Umbilical cord (tissue), 2 donors: Measurements from ENCODE around the gene VPS4B. TPM values are rescaled to one million over a fixed set of nuclear protein-coding genes. Genes with fewer than 3 reads are reported as not detected.
"Not testable (repeated sequence)": the region's sequence is repeated elsewhere in the genome, so short reads cannot be mapped to it uniquely, and the experiment has no call there.

Source experiments
- DNase-seq: peaks from one replicate; pipeline ENCODE4 v3.0.0-alpha.2; 2015; ENCODE audit warnings: low spot score
- total RNA-seq: library from RNA; depleted of rRNA; stranded (reverse); fragments of >200 nt; gene quantifications from one replicate; pipeline ENCODE4 v1.2.3, GENCODE V29; 2014; ENCODE audit warnings: low replicate concordance; ENCODE audit not compliant: insufficient read depth

The VPS4B gene
- total RNA-seq = 51.3 TPM

DNA sequence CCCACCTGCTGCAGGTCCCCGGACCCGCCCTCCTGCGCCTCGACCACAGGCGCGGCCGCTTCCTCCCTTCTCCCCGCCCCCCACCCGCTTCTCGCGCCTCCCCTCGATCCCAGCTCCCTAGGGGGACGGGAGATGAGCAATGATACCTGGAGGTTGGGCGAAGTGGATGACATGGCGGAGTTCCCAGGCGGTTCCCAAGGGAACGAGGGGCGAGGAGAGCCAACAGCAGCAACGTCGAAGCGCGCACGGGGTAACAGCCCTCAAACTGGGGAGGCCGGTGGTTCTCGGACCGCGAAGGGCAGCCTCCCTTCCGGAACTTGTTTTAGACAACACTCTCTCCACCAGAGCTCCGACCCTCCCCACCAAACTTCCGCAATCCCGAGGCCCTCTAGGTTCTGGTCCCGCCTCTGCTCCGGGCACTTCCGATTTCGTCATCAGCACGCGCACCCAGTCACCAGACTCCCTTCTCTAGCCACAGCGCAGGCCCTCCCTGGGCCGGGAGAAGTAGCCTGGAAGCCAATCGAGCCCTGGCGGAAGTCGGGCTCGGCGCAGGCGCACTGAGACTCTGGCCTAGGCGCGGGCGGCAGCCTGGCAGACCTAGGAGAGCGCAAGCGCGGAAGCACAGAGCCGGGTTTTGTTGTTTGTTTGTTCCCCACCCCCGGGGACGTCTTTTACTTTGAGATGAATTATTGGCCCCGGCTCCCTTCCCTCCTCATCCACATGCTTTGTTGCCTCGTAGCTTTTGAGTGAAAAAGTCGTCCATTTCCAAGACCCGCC, at the start of gene VPS4B:
Gene VPS4B, minus strand, starts transcription at position 390 of the 777 bp plus-strand sequence. Its CDS starts 217 bp downstream, at position 173.
- DNase-seq = peak; percentile 100

DNA sequence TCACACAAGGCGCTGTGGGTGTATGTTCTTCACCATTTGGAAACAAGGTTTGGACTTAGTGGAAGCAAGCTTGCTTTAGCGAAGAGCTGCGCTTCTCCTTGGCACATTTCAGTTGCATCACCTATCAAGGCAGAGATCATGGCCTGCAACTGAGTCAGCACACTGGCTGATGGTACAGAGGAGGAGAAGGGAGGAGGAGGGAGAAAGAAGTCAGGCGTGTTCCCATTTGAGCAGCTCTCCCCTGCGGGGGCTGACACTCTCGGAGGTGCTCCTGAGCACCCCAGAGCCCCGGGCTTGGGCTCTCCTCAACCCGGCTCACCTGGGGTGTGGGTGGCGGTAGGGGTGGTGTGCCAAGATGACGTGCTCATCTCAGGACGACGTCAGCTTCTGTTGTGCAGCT, 48.5 kb upstream of the VPS4B start:
- DNase-seq = no peak

DNA sequence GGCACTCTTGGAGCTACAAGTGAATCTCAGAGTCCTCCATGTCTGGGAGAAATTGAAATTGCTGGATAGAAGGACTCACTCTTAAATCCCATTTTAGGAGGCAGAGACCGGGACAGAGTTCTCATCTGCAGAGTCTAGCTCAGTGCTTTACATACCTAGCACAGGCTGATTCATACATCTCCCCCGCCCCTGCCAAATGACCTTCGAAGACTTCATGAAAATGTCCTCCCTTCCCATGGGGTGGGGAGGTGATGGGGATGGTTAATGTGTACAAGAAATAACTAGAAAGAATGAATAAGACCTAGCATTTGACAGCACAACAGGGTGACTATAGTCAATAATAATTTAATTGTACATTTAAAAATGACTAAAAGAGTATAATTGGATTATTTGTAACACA, 46.3 kb upstream of the VPS4B start:
- DNase-seq = no peak

DNA sequence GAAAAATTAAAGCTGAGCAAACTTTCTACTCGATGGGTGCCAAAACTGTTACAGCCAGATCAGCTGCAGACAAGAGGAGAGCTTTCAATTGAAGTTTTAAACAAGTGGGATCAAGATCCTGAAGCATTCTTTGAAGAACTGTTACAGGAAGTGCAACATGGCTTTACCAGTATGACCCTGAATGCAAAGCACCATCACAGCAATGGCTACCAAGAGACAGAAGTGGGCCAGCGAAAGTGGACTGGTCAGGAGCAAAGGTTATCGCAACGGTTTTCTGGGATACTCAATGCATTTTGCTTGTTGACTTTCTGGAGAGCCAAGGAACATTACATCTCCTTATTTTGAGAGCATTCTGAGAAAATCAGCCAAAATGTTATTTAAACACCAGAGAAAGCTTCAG, 45.4 kb upstream of the VPS4B start:
- no peak for DNase-seq

DNA sequence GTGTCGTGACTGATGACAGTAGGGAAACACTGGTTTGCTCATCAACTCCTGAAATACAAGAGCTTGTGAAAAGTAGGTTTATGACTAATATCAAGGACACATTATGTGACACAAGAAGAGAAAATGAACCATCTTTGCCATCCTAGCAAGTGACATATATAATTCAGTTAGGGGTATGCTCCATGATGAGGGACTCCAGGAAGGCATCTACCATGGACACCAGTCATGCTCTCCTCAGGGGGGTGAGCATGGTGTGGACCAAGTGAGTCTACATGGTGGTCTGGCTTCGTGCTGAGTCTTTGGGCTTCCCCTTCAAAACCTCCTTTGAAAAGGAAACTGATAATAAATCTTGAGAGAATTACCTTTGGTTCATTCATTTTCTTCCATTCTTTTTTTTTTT, 42.8 kb upstream of the VPS4B start:
- DNase-seq = no peak

DNA sequence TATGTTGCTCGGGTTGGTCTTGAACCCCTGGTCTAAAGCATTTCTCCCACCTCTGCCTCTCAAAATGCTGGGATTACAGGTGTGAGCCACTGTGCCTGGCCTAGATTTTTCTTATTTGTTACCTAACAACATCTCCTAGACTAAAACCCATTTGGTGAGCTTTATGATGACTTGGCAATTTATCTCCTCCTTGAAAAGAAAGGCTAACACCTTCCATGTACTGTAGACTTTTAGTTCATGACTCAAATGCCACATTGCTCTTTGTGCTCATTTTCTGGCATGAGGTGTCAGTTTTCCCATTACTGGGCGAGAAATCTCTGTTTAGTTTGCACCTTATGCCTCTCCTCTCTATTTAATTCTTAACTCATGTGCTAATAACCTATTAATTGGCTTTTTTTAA, 42.2 kb upstream of the VPS4B start:
- no peak for DNase-seq

DNA sequence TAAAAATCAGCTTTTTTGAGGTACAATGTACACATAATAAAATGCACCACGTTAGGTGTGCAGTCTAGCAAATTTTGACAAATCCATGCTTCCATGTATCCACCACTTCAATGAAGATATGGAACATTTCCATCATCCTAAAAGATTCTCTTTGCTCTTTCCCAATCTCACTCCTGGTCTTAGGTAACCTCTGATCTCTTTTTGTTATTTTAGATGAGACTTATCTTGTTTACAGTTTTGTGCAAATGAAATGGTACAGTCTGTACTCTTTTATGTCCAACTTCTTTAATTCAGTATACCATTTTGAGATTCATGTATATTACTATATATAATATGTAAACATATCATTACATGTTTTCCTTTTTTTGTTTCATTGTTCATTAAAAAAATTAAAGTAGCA, 38.1 kb upstream of the VPS4B start:
- no peak for DNase-seq

DNA sequence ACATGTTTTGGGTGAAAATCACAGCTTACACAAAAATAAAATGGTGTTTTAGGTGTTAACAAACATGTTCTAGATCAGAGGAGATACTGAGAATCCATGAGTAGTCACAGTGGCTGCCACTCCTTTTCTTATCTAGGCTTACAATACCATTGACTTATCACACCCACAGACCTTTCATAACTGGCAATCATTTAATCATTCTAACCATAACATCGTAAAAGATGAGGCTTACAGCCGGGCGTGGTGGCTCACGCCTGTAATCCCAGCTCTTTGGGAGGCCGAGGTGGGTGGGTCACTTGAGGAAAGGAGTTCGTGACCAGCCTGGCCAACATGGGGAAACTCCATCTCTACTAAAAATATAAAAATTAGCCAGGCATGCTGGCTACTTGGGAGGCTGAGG, 35.7 kb upstream of the VPS4B start:
- no peak for DNase-seq

DNA sequence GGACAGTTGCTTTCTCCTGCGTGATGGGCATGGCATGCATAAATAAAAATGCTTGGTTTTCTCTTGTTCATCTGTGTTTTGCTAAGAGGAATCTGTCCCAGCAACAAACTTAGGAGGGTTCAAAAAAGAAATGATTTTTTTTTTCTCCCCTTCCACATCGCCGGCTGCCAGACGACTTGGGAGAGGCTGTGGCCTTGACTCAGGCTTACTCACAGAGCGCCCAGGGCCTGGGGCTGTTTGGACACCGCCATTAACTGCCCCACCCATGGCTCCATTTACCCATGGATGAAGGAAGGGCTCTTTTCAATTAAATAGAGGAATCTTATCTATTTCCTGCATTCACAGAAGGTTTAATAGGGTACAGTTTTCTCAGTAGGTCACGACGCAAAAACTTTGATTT, 32.2 kb upstream of the VPS4B start:
- DNase-seq = no peak

DNA sequence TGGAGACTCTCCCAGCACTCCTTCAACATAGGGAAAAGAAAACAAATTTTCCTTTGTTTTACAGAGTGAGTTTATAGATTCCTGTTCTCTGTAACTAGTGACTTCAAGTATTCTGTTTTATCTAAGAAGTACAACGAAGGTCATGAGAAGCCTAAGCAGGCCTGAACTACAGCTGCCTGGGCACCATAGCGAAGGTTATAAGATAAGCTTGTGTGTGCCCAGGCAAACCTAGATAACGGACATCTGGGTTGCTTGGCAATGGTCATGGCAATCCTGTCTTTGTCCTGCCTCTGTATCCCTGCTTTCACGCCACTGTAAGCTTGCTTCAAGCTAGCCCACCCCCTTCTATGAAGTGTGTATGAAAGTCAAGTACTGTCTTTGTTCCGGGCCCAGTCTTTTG, 30.5 kb upstream of the VPS4B start:
- not testable (repeated sequence) for DNase-seq

DNA sequence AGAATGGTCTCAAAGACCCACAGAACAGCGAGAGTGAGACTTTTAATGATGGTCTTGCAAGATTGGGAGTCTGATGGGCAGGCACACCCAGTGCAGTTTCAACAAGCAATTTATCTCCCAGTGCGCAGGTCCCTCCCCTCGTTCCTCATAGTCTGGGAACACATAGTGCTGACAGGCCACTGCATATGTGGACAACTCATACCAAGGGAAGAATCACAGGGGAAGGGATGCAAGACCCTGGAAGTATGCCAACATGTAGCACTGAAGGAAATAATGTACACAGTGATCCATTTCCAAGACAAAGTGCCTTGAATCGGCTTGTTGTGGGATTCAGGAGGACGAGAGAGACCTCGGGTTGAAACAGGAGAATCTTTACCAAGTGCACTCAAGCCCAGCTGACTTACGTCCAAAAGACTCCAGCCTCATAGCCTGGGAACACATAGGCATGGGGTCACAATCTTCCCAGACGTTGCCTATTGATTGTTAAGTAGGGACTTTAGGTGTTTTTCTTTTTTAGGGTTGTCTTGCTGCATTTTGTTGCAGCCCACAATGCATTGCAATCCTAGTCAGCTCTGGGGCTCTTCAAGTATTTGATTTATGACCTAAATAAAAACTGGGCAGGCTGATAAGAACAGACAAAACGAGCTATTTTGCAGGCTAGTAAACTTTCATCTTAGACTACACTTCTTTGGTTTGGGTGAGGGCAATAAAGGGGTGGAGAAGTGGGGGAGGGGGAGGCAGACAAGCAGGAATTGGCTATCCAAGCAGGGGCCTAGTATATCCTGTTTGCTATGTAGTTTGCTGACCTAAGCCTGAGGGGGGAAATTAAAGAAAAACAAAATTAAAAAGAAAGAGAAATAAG, 29.8 kb upstream of the VPS4B start:
- DNase-seq = peak; percentile 76

DNA sequence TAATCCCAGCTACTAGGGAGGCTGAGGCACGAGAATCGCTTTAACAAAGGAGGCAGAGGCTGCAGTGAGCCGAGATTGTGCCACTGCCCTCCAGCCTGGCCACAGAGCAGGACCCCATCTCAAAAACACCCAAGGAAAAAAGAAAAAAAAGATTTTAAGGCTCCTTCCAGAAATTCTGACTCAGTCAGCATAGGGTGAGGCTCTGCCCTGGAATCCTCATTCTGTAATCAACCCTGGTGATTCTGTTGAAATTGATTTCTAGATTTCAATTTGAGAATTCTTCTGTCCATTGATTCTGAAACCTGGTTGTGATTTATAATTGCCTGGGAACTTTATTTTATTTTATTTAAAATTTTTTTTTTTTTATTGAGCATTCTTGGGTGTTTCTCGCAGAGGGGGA, 27.1 kb upstream of the VPS4B start:
- no peak for DNase-seq

DNA sequence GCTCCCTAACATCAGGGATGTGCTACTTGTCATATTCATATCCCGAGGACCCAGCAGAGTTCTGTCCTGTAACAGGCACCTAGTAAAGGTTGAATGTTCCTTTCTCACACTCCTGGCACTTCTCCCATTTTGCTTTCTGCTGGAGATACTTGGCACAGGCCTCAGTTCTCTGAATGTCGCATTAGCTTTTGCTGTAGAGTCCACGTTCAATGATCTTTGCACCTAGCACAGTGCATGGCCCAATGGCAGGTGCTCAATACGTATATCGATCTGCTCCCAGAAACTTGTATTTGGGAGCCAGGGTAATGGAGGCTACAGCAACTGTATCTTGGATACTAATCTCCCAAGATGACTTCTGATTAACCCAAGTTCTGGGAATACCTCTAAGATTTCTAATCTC, 24.8 kb upstream of the VPS4B start:
- DNase-seq = no peak

DNA sequence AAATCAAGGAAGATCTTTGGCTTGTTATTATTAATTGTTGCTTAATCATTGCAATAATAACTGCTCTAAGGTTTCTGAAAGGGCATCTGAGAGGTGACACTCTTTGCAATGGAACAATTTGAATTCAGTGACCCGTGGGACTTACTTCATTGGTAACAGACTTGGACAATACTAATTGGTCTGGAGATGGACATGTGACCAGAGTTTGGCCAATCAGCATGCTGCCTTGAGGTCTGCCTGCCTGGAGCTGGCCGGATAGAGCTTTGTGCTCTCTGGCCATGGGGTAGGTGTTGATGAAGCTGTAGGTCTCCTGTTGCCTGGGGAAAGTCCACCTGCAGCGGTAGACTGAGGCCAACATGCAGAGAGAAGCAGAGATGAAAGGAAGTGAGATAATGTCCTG, 24.0 kb upstream of the VPS4B start:
- no peak for DNase-seq

DNA sequence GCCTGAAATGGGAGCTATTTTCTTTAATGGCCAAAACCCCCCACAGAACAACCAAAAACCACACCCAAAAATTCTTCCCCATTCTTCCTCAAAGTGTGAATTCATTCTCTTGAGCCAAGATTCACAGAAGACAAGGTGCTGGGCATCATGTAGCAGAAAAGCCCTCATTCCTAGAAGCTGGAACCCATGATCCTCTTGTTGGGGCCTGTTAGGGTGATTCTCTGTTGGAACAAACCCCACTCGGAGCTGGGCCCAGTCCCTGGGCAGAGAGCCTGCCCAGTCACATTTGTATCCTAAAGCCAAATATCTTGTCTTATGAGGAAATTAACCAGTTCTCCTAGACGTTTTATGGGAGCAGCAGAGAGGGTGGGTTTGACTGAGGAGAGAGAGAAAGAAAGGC, 22.8 kb upstream of the VPS4B start:
- DNase-seq = peak; percentile 35

DNA sequence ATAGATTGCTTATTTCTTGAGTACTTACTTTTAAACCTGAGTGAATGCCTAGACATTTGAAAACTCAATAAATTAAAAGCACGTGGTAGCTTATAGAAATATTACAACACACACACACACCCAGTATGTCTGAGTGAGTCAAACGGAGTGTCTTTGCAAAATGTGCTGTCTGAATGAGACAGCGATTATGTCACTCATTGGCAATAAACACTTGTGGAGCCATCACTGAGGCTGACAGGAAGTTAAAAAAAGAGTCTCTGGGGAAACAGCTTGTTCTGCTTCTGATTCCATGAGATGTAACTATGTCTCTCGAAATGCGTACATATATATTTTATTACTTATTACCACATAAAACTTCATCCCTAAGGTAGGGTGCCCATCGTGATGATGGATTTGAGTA, 22.3 kb upstream of the VPS4B start:
- peak; percentile 40 for DNase-seq

DNA sequence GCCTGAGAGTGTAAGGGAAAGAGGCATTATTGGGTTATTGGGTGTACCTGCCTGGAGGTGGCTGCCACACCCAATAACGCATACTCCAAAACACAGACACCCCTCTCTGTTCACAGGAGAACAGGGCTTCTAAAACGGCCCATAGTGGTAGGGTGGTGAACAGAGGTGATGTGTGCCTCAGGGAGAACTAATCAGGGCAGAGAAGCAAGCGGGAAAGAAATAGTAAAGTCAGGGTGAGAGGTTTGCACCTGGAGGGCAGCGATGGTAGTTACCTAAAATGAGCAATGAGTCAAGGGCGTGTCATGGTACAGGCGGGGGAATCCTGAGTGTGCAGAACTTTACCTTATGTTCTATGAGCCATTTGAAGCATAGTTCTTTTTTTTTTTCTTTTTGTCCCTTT, 21.6 kb upstream of the VPS4B start:
- DNase-seq = no peak

DNA sequence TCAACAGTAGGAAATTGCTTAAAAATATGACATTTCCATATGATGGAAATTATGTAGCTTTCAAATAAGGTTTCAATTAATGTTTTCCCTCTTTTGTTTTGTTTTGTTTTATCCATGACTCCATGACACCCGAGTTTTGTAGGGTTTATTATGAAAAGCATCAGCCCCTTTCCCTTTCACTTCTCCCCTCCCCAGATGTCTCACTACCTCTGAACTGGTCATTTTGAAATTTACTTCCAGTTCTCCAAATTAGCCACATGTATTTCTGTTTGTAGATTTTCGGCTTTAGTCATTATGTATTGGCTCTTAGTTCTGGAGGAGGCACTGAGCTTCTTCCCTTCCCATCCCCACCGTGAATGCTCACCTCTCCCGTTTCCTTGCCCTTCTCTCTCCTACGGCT, 18.6 kb upstream of the VPS4B start:
- DNase-seq = no peak

DNA sequence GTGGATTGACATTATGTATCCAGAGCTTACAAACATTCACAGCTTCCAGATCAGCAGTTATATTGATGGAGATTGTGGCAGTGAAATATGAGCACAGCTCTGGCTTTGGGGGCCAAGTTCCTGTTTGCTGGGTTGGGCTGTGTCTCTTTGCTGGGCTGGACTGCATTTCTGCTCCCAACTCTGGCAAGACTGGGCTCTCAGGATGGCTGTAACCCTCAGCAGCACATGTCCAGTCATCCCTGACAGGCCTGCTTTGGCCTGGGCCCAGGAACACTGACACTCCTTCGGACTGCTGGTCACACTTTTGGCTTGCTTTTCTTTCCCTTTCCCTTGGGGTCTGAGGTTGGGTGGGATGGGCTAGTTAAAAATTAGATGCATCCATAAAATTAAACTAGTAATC, 17.9 kb upstream of the VPS4B start:
- no peak for DNase-seq

DNA sequence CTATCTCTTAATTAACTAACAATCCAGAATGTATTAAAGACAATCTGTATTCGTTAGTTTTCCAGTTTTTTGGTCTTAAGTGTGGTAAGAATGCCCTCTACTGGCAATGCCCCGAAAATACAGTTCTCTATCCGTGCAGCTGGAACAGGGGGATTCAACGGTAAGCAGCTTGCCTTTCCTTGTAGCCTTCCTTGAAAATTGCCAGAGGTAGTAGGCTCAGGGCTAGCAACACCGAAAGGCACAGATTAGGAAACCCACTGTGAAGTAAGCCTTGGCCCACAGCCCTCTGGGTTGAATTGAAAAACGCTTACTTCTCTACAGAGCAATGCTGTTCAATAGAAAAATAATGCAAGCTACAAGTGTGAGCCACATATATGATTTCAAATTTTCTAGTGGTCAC, 17.1 kb upstream of the VPS4B start:
- peak; percentile 68 for DNase-seq

DNA sequence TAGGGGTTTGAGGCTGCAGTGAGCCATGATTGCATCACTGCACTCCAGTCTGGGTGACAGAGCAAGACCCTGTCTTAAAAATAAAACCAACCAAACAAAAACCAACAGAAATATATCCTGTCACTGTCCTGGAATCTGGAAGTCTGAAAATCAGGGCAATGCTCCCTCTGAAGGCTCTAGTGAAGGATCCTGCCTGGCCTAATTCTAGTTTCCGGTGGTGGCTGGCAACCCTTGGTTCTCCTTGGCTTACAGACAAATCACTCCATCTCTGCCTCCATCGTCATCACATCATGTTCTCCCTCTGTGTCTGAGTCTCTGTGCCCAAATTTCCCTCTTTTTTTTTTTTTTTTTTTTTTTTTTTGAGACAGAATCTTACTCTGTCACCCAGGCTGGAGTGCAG, 15.9 kb upstream of the VPS4B start:
- DNase-seq = no peak

DNA sequence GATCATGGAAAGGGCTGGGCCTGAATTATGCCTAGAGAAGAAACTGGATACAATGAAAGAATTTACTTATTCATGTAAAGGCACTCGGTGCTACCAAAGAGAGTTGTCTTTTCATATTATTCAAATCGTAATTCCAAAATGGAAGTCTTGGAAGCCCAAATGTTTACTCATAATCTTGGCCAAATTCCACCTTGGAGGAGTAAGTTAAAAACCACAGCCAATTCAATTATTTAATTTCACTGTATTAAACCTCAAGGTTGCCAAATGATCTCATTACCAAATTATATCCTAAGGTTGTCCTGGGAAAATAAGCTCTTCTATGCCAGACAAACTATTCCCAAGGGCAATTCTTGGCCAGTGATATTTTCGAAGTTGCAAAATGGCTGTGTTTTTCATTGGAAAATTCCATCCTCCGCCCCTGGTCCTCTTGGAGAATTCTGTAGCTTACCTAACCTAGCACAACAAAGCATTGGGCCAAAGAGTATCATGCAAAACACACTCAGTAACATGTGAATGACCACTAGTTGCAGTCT, 11.1 kb upstream of the VPS4B start:
- DNase-seq = no peak

DNA sequence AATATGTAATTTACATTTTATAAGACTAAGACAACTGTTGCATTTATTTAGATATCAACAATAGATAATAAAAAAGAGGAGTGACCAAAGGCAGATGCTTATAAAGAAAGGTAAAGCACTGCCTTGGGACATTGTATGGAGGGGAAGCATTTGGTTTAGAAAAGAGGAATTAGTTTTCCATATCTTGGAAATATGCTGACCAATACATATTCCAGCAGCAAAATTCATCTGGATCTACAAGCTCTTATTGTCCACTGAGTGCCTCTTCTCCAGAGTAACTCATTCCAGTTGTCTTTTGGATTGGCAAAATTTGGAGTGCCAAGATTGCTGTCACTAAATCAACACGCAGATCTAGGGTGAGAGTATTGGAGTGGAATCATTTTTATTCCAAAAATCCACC, 8.9 kb upstream of the VPS4B start:
- no peak for DNase-seq
